ENCODE data around the gene ZSWIM2. TPM values are rescaled to one million over a fixed set of nuclear protein-coding genes. Genes with fewer than 3 reads are reported as not detected.
"Not testable (repeated sequence)": the region's sequence is repeated elsewhere in the genome, so short reads cannot be mapped to it uniquely, and the experiment has no call there.

The ZSWIM2 gene, protein sequence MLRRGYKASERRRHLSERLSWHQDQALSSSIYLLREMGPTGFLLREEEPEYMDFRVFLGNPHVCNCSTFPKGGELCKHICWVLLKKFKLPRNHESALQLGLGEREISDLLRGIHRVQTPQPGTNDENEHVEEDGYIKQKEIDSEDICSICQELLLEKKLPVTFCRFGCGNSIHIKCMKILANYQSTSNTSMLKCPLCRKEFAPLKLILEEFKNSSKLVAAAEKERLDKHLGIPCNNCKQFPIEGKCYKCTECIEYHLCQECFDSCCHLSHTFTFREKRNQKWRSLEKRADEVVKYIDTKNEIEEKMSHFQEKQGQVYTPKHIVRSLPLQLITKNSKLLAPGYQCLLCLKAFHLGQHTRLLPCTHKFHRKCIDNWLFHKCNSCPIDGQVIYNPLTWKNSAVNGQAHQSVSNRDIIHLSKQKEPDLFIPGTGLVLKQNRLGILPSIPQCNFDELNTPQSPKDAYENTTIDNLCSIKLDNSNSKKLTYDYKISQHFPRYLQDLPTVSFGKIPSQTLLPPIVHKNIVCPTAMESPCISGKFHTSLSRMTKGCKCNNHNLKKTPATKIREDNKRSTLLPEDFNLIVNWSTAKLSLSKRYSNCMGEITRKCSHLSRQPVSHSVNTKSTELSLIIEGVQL
- total RNA-seq, result not detected

DNA sequence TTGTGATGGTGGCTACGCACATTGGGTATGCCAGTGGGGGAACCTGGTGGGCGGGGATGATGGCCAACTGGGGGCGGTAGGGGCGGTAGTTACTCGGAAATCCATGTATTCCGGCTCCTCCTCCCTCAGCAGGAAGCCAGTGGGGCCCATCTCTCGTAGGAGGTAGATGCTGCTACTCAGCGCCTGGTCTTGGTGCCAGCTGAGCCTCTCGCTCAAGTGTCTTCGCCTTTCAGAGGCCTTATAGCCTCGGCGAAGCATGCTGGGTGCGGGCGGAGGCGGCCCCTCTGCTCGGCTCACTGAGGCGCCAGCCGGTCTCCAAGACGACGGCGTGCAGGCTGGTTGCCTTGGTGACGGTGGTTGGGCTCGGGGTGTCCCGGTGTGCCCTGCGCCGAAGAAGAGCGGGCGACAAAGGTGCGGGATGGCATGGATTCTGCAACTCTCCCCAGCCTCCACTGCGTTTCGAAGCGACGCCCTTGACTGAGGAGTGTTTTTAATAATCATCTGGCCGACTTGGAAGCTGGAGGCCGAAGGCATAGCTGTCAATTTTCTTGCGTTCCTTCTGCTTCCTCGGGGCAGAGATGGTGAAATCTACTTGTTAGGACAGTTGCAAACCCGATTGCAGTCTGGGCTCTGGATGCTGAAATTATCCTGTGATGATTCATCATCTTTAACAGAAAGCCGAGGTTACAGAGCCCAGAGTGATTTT is at the start of gene ZSWIM2:
ZSWIM2 (minus strand) TSS at position 298 of the 706 bp plus-strand sequence; CDS start at position 258, 40 bp downstream.
- Histone ChIP-seq H3K9me3 (peaks cover 0 to 6% (median 1%) of the 10 kb centered on the region in 4 donors), H3K27ac (peak within 1 kb of the TSS in 1 of 4 donors; percentile 53), H3K4me1 (peaks cover 0 to 6% (median 0%) of the 10 kb centered on the region in 4 donors), H3K27me3 (no peaks in the 10 kb centered on the region), H3K4me3 (peak within 1 kb of the TSS; percentile 22 to 65 (median 39)), H3K36me3 (no peaks in the 10 kb centered on the region)
- DNase-seq (ENCODE audit: low spot score in 2 of 2), result peak; percentile 26 to 39
- TF ChIP-seq, protein P1, sequence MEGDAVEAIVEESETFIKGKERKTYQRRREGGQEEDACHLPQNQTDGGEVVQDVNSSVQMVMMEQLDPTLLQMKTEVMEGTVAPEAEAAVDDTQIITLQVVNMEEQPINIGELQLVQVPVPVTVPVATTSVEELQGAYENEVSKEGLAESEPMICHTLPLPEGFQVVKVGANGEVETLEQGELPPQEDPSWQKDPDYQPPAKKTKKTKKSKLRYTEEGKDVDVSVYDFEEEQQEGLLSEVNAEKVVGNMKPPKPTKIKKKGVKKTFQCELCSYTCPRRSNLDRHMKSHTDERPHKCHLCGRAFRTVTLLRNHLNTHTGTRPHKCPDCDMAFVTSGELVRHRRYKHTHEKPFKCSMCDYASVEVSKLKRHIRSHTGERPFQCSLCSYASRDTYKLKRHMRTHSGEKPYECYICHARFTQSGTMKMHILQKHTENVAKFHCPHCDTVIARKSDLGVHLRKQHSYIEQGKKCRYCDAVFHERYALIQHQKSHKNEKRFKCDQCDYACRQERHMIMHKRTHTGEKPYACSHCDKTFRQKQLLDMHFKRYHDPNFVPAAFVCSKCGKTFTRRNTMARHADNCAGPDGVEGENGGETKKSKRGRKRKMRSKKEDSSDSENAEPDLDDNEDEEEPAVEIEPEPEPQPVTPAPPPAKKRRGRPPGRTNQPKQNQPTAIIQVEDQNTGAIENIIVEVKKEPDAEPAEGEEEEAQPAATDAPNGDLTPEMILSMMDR (IDR thresholded peaks at IDR 0.05), result no peak
- TF ChIP-seq EP300 (IDR thresholded peaks at IDR 0.05), result peak in 1 of 2 donors; percentile 35
- no peak for TF ChIP-seq POLR2A (IDR thresholded peaks at IDR 0.05)
- 3% methylated on average over 19 to 37 of the region's 39 CpGs for WGBS, 2 donors

DNA sequence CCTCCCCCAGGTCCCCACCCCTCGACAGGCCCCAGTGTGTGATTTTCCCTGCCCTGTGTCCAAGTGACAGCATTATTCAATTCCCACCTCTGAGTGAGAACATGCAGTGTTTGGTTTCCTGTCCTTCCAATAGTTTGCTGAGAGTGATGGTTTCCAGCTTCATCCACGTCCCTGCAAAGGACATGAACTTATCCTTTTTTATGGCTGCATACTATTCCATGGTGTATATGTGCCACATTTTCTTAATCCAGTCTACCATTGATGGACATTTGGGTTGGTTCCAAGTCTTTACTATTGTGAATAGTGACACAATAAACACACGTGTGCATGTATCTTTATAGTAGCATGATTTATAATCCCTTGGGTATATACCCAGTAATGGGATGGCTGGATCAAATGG is 47.2 kb upstream of the ZSWIM2 start:
- not testable (repeated sequence) for H3K4me1 ChIP-seq, H3K27me3 ChIP-seq
- WGBS, 2 donors, result 83 to 92% methylated on average over 3 of the region's 3 CpGs

DNA sequence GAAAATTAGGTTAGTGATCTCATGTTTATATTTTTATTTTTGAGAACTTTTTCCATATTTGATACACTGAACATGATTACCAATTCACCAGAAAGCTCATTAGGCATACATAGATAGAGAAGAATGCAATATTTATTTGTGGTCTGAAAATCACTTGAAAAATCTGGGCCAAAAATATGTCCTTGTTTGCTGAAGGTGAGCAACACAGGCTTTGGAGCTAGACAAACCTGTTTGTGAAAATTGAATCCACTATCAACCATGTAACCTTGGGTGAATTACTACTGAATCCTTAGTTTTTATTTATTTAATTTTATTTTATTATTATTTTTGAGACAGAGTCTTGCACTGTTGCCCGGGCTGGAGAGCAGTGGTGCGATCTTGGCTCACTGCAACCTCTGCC is 46.5 kb upstream of the ZSWIM2 start:
- H3K4me3 ChIP-seq, result no peak overlapping the region
- H3K4me1 ChIP-seq, result no peaks in the 10 kb centered on the region
- no peaks in the 10 kb centered on the region for H3K36me3 ChIP-seq
- WGBS, 2 donors, result 94 to 99% methylated on average over 2 of the region's 2 CpGs
- no peaks in the 10 kb centered on the region for H3K9me3 ChIP-seq
- H3K27me3 ChIP-seq, result no peaks in the 10 kb centered on the region
- TF ChIP-seq POLR2A (IDR thresholded peaks at IDR 0.05) (no peak), EP300 (IDR thresholded peaks at IDR 0.05) (no peak)
- TF ChIP-seq, protein P1 (IDR thresholded peaks at IDR 0.05), result no peak
- H3K27ac ChIP-seq, result no peak overlapping the region
- DNase-seq (ENCODE audit: low spot score in 2 of 2), result no peak

More for the DNA sequence above, 47.2 kb upstream of the ZSWIM2 start:
- H3K9me3 ChIP-seq; DNase-seq (ENCODE audit: low spot score in 2 of 2); H3K27ac ChIP-seq; H3K36me3 ChIP-seq; H3K4me3 ChIP-seq: not testable (repeated sequence)

DNA sequence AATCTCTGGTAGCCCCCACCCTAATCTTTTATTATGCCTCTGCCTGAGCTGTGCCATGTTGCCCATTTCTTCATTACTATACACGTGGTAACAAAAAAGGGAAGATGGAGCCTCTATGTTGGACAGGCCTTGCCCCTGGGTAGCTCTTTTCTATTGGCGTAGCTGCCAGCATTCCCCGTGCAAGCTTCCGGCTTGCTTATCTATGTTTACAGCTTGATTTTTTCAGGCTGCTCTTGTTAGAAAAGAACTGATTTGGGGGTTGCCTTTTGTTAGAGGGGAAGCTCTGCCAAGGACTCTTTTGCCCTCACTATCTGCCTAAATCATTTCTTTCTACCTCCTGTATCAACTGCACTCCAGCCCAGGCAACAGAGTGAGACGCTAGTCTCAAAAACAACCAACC is 45.5 kb upstream of the ZSWIM2 start:
- no peaks in the 10 kb centered on the region for H3K4me1 ChIP-seq
- no peaks in the 10 kb centered on the region for H3K36me3 ChIP-seq
- no peaks in the 10 kb centered on the region for H3K9me3 ChIP-seq
- no peak for DNase-seq (ENCODE audit: low spot score in 2 of 2)
- no peak for TF ChIP-seq EP300 (IDR thresholded peaks at IDR 0.05)
- TF ChIP-seq, protein P1 (IDR thresholded peaks at IDR 0.05), result no peak
- TF ChIP-seq POLR2A (IDR thresholded peaks at IDR 0.05), result no peak
- H3K27ac ChIP-seq, result no peak overlapping the region
- 81 to 84% methylated on average over 5 of the region's 5 CpGs for WGBS, 2 donors
- H3K27me3 ChIP-seq, result no peaks in the 10 kb centered on the region
- no peak overlapping the region for H3K4me3 ChIP-seq

DNA sequence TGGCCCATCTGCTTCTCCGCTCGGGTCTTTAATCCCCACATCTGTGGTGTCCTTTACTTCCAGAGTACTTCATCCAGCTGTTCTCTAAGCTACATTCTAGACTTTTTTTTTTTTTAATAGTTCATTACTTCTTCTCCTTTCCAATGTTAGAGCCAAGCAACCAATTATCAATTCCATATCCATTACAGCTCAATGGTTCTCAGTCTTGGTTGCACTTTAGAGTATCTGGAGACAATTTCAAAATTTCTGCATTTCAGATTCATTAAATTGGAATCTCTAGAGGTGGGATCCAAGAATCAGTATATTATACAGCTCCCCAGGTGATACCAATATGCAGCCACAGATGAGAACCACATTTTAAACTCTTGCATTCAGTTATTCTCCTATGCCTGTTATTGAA is 43.9 kb upstream of the ZSWIM2 start:
- H3K4me3 ChIP-seq, result no peak overlapping the region
- H3K36me3 ChIP-seq, result no peaks in the 10 kb centered on the region
- no peak for DNase-seq (ENCODE audit: low spot score in 2 of 2)
- peaks cover 0 to 11% (median 0%) of the 10 kb centered on the region in 4 donors for H3K4me1 ChIP-seq
- H3K27ac ChIP-seq, result no peak overlapping the region
- H3K9me3 ChIP-seq, result no peaks in the 10 kb centered on the region
- no peaks in the 10 kb centered on the region for H3K27me3 ChIP-seq
- WGBS, 2 donors, result 91 to 95% methylated on average over 2 of the region's 2 CpGs
- TF ChIP-seq, protein P1 (IDR thresholded peaks at IDR 0.05), result no peak
- TF ChIP-seq POLR2A (IDR thresholded peaks at IDR 0.05), result no peak
- no peak for TF ChIP-seq EP300 (IDR thresholded peaks at IDR 0.05)

Data from tibial nerve (tissue), 4 donors.